NB4 (cell line): ENCODE results near the gene DPH6.

ENCODE experiments used
- CTCF ChIP-seq: IDR thresholded peaks from one replicate; pipeline ENCODE4 v1.5.1; 2012; ENCODE audit warnings: low read depth, low read length
- MAX ChIP-seq: IDR thresholded peaks from 2 replicates; pipeline ENCODE4 v1.6.1; 2011; ENCODE audit warnings: low read depth, low read length

- TF ChIP-seq CTCF (no peak), MAX (no peak)
Observed at GRCh38 chr15:35565901-35566300, 19.9 kb upstream of the DPH6 start.
